Measurements from ENCODE around the gene FOXN3.

DNA sequence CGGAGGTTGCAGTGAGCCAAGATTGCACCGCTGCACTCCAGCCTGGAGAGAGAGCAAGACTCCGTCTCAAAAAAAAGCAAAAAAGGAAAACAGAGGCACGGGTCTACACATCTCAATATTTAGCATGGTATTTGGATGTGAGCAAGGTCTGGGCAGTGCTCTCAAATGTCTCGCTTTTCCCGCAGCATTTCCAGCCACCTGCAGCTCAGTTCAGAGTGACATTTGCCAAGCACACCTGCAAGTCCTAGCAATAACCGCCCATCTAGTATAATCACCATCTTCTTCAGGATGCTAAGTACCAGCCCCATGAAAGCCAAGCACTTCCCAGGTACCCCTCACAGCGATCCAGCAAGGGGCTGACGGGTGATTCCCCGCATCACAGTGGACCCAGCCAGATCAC is 69.1 kb downstream of the FOXN3 start:
- TF ChIP-seq, protein P1, sequence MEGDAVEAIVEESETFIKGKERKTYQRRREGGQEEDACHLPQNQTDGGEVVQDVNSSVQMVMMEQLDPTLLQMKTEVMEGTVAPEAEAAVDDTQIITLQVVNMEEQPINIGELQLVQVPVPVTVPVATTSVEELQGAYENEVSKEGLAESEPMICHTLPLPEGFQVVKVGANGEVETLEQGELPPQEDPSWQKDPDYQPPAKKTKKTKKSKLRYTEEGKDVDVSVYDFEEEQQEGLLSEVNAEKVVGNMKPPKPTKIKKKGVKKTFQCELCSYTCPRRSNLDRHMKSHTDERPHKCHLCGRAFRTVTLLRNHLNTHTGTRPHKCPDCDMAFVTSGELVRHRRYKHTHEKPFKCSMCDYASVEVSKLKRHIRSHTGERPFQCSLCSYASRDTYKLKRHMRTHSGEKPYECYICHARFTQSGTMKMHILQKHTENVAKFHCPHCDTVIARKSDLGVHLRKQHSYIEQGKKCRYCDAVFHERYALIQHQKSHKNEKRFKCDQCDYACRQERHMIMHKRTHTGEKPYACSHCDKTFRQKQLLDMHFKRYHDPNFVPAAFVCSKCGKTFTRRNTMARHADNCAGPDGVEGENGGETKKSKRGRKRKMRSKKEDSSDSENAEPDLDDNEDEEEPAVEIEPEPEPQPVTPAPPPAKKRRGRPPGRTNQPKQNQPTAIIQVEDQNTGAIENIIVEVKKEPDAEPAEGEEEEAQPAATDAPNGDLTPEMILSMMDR (IDR thresholded peaks at IDR 0.05; ENCODE audit: insufficient read depth, low read depth, low read length) = no peak
- no peak for TF ChIP-seq EZH2 (IDR thresholded peaks at IDR 0.05; ENCODE audit: insufficient read depth, low read length)

All from astrocyte (in vitro differentiated cells and primary cell).